ENCODE data around the gene KLHL26.
"Not testable (repeated sequence)": the region's sequence is repeated elsewhere in the genome, so short reads cannot be mapped to it uniquely, and the experiment has no call there.

Gene KLHL26

DNA sequence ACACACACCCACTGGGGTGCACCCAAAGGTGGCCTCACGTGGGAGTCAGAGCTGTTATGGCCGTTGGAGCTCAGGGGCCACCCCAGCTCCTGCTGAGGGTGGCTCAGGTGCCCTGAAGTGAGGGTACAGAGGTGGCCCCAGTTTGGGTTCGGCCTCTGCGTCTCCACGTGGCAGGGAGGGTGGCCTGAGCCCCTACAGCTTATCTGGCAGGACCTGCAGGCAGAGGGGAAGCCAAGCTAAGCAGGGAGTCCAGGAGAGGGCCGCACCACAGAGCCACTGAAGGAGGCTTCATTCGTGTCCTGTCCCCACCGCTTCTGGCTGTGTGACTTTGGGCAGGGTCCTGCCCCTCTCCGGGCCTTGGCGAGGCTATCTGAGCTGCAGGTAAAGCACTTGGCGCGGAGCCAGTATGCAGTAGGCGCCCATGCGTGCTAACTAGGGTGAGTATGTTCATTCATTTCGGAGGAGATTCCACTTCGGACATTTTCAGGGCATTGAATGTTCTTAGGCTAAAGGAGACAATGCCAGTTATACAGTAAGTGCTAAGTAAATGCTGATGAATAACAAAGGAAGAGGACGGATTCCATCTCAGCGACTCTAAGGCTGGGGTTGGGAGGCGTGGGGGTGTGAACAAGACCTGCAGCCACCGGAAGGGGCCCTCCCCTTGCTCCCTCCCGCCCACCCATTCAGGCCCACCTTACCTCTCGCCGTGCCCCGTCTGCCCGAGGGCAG lies 43.3 kb upstream of the KLHL26 start:
- H3K4me3 ChIP-seq (ENCODE audit: low read depth, low read length) = no peak overlapping the region
- H3K79me2 ChIP-seq (ENCODE audit: control insufficient read depth, insufficient read depth, low read length, unreplicated experiment) = no peaks in the 10 kb centered on the region
- no peaks in the 10 kb centered on the region for H3K27me3 ChIP-seq (ENCODE audit: insufficient read depth, low read length)
- H3K36me3 ChIP-seq (ENCODE audit: insufficient read depth, low read length) = no peaks in the 10 kb centered on the region
- H3K4me1 ChIP-seq (ENCODE audit: control insufficient read depth, insufficient read depth, low read length, unreplicated experiment) = no peaks in the 10 kb centered on the region
- no peak overlapping the region for H2AFZ ChIP-seq (ENCODE audit: low read length, unreplicated experiment)
- H3K27ac ChIP-seq (ENCODE audit: low read depth, low read length) = no peak overlapping the region

DNA sequence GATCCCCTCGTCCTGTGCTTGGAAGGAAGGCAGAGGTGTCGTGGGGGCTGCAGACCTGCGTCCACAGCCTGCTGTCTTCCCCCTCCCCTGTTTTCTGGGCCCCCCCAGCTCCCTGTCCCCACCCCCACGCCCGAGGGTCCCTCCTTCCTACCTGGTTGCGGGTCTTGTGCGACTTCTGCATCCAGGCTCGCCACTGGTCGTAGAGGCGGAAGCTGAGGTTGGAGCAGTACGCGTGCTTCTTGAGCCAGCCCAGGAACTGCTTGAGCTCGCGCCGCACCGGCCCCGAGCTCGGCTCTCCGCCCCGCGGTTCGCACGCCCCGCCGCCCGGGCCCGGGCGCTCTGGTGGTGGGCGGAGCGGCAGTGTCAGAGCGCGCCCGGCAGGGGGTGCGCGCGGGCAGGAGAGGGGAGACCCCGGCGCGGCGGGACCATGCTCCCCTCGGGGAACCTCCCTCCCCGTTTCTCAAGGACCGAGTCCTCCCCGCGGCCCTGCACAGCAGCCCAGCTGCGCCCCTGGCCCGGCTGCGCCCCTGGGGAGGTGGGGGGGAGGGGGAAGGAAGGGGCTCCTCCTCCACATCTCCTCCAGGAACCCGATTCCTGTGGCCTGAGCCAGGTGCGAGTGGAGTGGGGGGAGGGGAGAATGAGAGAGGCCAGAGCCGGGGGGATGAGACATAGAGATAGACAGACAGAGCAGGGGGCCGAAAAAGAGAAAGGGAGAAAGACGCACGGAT lies 42.6 kb upstream of the KLHL26 start:
- peak overlapping the region; percentile 61 for H3K4me3 ChIP-seq (ENCODE audit: low read depth, low read length)
- no peaks in the 10 kb centered on the region for H3K36me3 ChIP-seq (ENCODE audit: insufficient read depth, low read length)
- H2AFZ ChIP-seq (ENCODE audit: low read length, unreplicated experiment) = no peak overlapping the region
- no peak overlapping the region for H3K27ac ChIP-seq (ENCODE audit: low read depth, low read length)
- no peaks in the 10 kb centered on the region for H3K4me1 ChIP-seq (ENCODE audit: control insufficient read depth, insufficient read depth, low read length, unreplicated experiment)
- no peaks in the 10 kb centered on the region for H3K79me2 ChIP-seq (ENCODE audit: control insufficient read depth, insufficient read depth, low read length, unreplicated experiment)
- H3K27me3 ChIP-seq (ENCODE audit: insufficient read depth, low read length) = no peaks in the 10 kb centered on the region

DNA sequence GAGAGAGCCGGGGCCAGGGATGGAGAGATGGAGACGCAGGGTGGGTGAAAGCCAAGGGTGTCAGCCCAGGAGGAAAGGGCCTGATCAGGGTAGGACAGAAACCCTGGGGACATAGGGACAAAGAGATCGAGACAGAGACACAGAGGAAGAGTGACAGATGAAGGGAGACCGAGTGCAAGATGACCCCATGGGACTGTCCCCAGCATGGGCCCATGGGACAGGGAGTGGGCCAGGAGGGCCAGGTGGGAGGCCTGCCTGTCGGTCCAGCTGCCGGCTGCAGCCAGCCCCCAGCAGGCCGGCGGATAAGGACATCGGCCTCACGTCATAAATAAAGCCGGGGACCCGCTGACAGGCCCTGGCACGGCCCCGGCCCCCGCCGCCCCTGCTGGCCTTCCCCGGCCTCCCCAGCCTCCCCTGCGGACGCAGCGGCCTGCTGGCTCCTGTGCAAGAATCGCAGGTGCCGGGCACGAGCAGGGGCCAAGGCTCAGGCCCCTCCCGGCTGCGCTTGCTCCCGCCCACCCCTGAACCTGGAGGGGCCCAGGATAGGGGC lies 41.9 kb upstream of the KLHL26 start:
- Histone ChIP-seq H3K4me3 (ENCODE audit: low read depth, low read length) (peak overlapping the region; percentile 61), H3K4me1 (ENCODE audit: control insufficient read depth, insufficient read depth, low read length, unreplicated experiment) (no peaks in the 10 kb centered on the region), H3K36me3 (ENCODE audit: insufficient read depth, low read length) (no peaks in the 10 kb centered on the region), H3K27ac (ENCODE audit: low read depth, low read length) (no peak overlapping the region), H3K27me3 (ENCODE audit: insufficient read depth, low read length) (no peaks in the 10 kb centered on the region), H3K79me2 (ENCODE audit: control insufficient read depth, insufficient read depth, low read length, unreplicated experiment) (no peaks in the 10 kb centered on the region), H2AFZ (ENCODE audit: low read length, unreplicated experiment) (no peak overlapping the region)

DNA sequence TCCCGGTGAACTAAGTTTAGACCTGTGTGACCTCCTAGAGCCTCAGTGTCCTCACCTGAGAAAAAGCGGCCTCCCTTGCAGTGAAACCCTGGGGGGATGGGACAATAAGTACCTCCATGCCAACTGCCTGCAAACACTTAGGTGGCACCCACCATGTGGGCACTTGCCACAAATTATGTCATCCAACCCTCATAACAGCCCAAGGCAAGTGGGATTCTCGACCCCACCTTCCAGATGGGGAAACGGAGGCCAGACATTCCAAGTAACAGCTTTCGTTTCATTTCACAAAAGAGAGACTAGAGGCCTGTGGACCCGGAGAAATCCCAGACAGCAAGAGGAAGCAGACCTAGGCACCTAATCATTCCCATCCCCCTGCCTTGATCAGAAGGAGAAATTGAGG lies 41.4 kb upstream of the KLHL26 start:
- no peaks in the 10 kb centered on the region for H3K36me3 ChIP-seq (ENCODE audit: insufficient read depth, low read length)
- no peaks in the 10 kb centered on the region for H3K27me3 ChIP-seq (ENCODE audit: insufficient read depth, low read length)
- H3K4me1 ChIP-seq (ENCODE audit: control insufficient read depth, insufficient read depth, low read length, unreplicated experiment) = no peaks in the 10 kb centered on the region
- no peak overlapping the region for H2AFZ ChIP-seq (ENCODE audit: low read length, unreplicated experiment)
- no peak overlapping the region for H3K27ac ChIP-seq (ENCODE audit: low read depth, low read length)
- H3K79me2 ChIP-seq (ENCODE audit: control insufficient read depth, insufficient read depth, low read length, unreplicated experiment) = no peaks in the 10 kb centered on the region
- no peak overlapping the region for H3K4me3 ChIP-seq (ENCODE audit: low read depth, low read length)

DNA sequence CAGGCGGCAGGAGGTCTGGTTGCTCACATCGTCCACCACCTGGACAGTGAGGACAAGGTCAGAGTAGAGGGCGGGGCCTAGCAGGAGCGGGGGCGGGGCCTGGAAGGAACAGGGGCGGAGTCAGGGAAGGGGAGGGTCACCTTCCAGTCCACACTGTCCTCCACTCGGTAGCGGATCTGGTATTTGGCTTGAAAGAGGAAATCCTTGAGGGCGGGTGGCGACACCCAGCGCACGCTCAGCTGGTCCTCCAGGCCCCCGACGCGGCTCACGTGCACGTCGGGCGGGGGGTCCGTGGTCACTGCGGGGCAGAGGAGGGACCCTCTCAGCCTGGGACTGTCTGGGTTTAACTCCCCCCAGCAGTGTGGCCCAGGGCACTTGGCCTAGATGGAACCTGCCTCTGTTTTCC lies 40.1 kb upstream of the KLHL26 start:
- Histone ChIP-seq H3K36me3 (ENCODE audit: insufficient read depth, low read length) (no peaks in the 10 kb centered on the region), H3K4me3 (ENCODE audit: low read depth, low read length) (no peak overlapping the region), H3K27ac (ENCODE audit: low read depth, low read length) (no peak overlapping the region), H3K79me2 (ENCODE audit: control insufficient read depth, insufficient read depth, low read length, unreplicated experiment) (no peaks in the 10 kb centered on the region), H2AFZ (ENCODE audit: low read length, unreplicated experiment) (no peak overlapping the region), H3K27me3 (ENCODE audit: insufficient read depth, low read length) (no peaks in the 10 kb centered on the region), H3K4me1 (ENCODE audit: control insufficient read depth, insufficient read depth, low read length, unreplicated experiment) (no peaks in the 10 kb centered on the region)

DNA sequence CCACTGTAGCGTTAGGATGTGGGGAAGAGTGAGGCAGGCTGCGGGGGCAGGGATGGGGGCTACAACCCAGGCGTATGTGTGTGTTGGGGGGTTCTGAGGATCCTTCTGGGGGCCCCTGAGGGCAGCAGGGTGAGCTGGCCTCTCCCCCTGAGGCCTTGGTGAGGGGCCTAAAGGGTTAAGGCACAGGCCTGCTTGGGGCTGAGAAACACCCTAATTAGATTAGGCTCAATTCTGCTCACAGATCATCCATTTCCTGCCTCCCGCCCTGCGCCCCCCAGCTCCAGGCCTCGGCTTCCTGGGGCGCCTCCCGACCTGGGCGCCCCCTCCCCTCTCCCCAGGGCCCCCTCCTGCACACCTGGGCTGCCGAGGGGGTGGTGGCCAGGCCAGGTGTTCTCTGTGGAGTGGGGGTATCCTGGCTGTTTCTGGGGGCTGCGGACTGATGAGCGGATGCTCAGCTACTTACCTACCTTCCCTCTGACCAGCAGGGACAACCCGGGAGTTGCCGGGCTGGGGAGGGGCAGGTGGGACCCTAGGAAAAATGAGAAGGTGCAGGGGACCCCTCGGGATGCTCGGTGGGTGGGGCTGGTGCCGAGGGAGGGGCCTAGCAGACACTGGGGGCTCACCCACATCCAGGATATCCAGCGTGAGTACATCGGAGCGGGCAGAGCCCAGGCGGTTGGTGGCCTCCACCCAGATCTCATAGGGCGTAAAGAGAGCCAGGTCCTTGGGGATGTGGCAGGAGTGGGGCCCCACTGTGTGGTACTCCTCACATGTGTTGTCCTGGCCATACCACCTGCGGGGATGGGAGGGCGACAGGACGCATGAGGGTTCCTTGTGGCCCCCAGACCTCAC lies 38.8 kb upstream of the KLHL26 start:
- Histone ChIP-seq H3K27me3 (ENCODE audit: insufficient read depth, low read length) (no peaks in the 10 kb centered on the region), H3K36me3 (ENCODE audit: insufficient read depth, low read length) (no peaks in the 10 kb centered on the region), H3K4me3 (ENCODE audit: low read depth, low read length) (no peak overlapping the region), H3K4me1 (ENCODE audit: control insufficient read depth, insufficient read depth, low read length, unreplicated experiment) (no peaks in the 10 kb centered on the region), H3K27ac (ENCODE audit: low read depth, low read length) (no peak overlapping the region), H2AFZ (ENCODE audit: low read length, unreplicated experiment) (no peak overlapping the region), H3K79me2 (ENCODE audit: control insufficient read depth, insufficient read depth, low read length, unreplicated experiment) (no peaks in the 10 kb centered on the region)

DNA sequence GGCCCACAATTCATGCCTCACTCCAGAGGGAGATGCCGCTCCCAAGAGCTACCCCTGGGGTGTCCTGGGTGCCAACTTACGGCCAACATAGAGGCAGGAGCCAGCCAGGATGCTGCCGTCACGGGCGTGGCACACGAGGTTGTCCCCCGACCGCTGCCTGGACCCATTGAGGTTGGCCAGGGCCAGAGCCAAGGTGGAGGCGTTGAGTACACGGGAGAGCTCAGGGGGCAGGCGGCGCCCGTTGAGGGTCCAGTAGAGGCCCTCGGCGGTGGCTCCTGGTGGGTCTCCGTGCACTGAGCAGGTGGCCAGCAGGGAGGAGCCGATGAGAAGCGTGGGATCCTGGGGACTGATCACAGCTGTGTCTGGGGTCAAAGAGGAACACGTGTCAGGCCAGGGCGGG lies 37.3 kb upstream of the KLHL26 start:
- no peak overlapping the region for H2AFZ ChIP-seq (ENCODE audit: low read length, unreplicated experiment)
- H3K79me2 ChIP-seq (ENCODE audit: control insufficient read depth, insufficient read depth, low read length, unreplicated experiment) = no peaks in the 10 kb centered on the region
- H3K4me1 ChIP-seq (ENCODE audit: control insufficient read depth, insufficient read depth, low read length, unreplicated experiment) = no peaks in the 10 kb centered on the region
- no peaks in the 10 kb centered on the region for H3K36me3 ChIP-seq (ENCODE audit: insufficient read depth, low read length)
- H3K27me3 ChIP-seq (ENCODE audit: insufficient read depth, low read length) = no peaks in the 10 kb centered on the region
- H3K4me3 ChIP-seq (ENCODE audit: low read depth, low read length) = no peak overlapping the region
- no peak overlapping the region for H3K27ac ChIP-seq (ENCODE audit: low read depth, low read length)

DNA sequence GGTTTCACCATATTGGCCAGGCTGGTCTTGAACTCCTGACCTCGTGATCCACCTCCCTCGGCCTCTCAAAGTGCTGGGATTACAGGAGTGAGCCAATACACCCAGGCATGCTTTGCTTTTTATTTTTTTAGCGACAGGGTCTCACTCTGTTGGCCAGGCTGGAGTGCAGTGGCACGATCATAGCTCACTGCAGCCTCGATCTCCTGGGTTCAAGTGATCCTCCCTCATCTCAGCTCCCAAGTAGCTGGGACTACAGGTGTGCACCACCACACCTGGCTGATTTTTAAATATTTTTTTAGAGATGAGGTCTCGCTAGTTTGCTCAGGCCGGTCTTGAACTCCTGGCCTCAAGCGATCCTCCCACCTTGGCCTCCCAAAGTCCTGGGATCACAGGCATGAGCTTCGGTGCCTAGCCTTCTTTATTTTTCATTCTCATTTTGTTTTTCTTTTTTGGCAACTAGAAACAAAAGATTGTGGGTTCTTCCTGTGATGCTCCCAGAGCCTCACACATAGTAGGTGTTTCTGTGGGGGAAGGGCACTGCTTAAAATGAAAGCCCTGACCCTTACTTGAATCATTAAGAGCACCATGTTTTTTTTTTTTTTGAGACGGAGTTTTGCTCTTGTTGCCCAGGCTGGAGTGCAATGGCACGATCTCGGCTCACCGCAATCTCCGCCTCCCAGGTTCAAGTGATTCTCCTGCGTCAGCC lies 36.0 kb upstream of the KLHL26 start:
- not testable (repeated sequence) for H3K27me3 ChIP-seq (ENCODE audit: insufficient read depth, low read length); H3K36me3 ChIP-seq (ENCODE audit: insufficient read depth, low read length); H3K79me2 ChIP-seq (ENCODE audit: control insufficient read depth, insufficient read depth, low read length, unreplicated experiment); H3K27ac ChIP-seq (ENCODE audit: low read depth, low read length); H3K4me3 ChIP-seq (ENCODE audit: low read depth, low read length); H3K4me1 ChIP-seq (ENCODE audit: control insufficient read depth, insufficient read depth, low read length, unreplicated experiment); H2AFZ ChIP-seq (ENCODE audit: low read length, unreplicated experiment)

DNA sequence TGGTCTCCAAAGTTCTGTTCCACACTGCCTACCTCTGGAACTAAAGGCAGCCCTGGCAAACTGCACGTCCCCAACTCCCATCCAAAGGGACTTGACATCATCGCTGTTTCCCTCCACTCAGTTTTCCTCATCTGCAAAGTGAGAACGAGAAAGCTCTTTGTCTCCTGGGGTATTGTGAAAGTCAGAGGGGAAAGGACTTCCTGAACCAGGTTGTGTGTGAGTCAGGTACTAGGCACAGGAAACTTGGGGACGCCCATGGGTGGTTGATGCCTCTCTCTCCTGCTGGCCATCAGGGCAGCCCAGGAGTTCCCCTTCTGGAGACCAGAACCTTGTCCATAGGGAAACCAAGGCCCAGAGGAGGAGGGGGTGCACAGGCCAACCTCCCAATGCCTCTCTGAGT lies 35.0 kb upstream of the KLHL26 start:
- Histone ChIP-seq H3K4me3 (ENCODE audit: low read depth, low read length) (no peak overlapping the region), H2AFZ (ENCODE audit: low read length, unreplicated experiment) (no peak overlapping the region), H3K4me1 (ENCODE audit: control insufficient read depth, insufficient read depth, low read length, unreplicated experiment) (no peaks in the 10 kb centered on the region), H3K36me3 (ENCODE audit: insufficient read depth, low read length) (no peaks in the 10 kb centered on the region), H3K27ac (ENCODE audit: low read depth, low read length) (no peak overlapping the region), H3K79me2 (ENCODE audit: control insufficient read depth, insufficient read depth, low read length, unreplicated experiment) (no peaks in the 10 kb centered on the region), H3K27me3 (ENCODE audit: insufficient read depth, low read length) (peaks cover 9% of the 10 kb centered on the region; the same call in 1 of the 2 replicates)

DNA sequence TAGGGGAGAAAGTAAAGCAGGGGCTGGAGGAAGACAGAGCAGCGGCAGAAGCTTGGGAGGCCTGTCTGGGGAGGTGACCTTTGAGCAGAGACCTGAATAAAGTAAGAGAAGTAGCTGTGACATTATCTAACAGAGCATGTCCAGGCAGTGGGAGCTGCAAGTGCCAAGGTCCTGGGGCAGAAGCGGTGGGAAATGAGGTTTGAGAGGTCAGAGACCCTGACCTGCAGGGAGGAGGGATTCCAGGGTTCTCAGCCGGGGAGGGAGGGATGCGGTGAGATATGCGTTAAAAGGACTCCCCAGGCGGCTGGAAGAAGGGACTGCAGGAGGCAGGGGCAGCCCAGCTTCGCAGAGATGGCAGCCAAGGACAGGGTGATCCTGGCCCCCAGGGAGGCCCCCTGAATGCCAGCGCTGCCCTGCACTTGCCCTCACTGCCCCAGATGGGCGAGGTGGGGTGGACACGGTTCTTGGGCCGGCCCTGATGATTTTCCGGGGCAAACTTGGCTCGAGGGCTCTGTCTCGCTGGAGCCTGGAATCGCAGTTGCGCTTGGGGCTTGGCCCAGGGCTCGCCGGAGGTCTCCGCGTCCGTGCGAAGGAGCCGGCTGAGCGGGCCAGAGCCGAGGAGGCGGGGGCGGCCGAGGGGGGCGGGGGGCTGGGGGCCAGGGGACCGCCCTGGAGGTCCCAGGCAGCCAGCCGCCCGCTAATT lies 33.4 kb upstream of the KLHL26 start:
- no peak overlapping the region for H3K27ac ChIP-seq (ENCODE audit: low read depth, low read length)
- no peaks in the 10 kb centered on the region for H3K36me3 ChIP-seq (ENCODE audit: insufficient read depth, low read length)
- no peaks in the 10 kb centered on the region for H3K4me1 ChIP-seq (ENCODE audit: control insufficient read depth, insufficient read depth, low read length, unreplicated experiment)
- peaks cover 21% of the 10 kb centered on the region for H3K27me3 ChIP-seq (ENCODE audit: insufficient read depth, low read length)
- no peak overlapping the region for H3K4me3 ChIP-seq (ENCODE audit: low read depth, low read length)
- H2AFZ ChIP-seq (ENCODE audit: low read length, unreplicated experiment) = no peak overlapping the region
- no peaks in the 10 kb centered on the region for H3K79me2 ChIP-seq (ENCODE audit: control insufficient read depth, insufficient read depth, low read length, unreplicated experiment)
